Loucy (cell line): Measurements from ENCODE around the gene BTBD6.

Experiments
- H2AFZ ChIP-seq: fragments of 200-600 bp; sonication (generic); 2 replicates; pipeline ENCODE4 v1.6.0; 2016; ENCODE audit warnings: antibody characterized with exemption, mild to moderate bottlenecking, low read length, moderate library complexity
- H3F3A ChIP-seq: fragments of 200-600 bp; 2 replicates; pipeline ENCODE4 v1.6.0; 2016; ENCODE audit warnings: antibody characterized with exemption, low read depth, mild to moderate bottlenecking
- H3K27me3 ChIP-seq: fragments of 200-600 bp; sonication (generic); 2 replicates; pipeline ENCODE4 v1.6.1; 2014; ENCODE audit warnings: low read length, mild to moderate bottlenecking; ENCODE audit not compliant: insufficient read depth, poor library complexity, severe bottlenecking
- H3K36me3 ChIP-seq: fragments of 200-600 bp; sonication (generic); 2 replicates; pipeline ENCODE4 v1.6.1; 2016; ENCODE audit warnings: low read length; ENCODE audit not compliant: insufficient read depth
- H3K4me1 ChIP-seq: fragments of 200-600 bp; sonication (generic); 2 replicates; pipeline ENCODE4 v1.5.1; 2014; ENCODE audit warnings: low read length, mild to moderate bottlenecking; ENCODE audit not compliant: insufficient read depth, poor library complexity, severe bottlenecking
- H3K4me2 ChIP-seq: fragments of 200-600 bp; sonication (generic); 2 replicates; pipeline ENCODE4 v1.6.0; 2014; ENCODE audit warnings: antibody characterized with exemption, low read length, low read depth, mild to moderate bottlenecking; ENCODE audit not compliant: poor library complexity, severe bottlenecking
- H3K4me3 ChIP-seq: fragments of 200-600 bp; sonication (generic); 2 replicates; pipeline ENCODE4 v1.5.1; 2014; ENCODE audit warnings: low read length, mild to moderate bottlenecking, mixed read lengths; ENCODE audit not compliant: poor library complexity, severe bottlenecking
- H3K79me2 ChIP-seq: fragments of 200-600 bp; sonication (generic); 2 replicates; pipeline ENCODE4 v1.6.1; 2014; ENCODE audit warnings: low read length; ENCODE audit not compliant: insufficient read depth
- H3K9ac ChIP-seq: fragments of 200-600 bp; sonication (generic); 2 replicates; pipeline ENCODE4 v1.6.0; 2014; ENCODE audit warnings: mild to moderate bottlenecking, low read depth, low read length, moderate library complexity; ENCODE audit not compliant: poor library complexity, severe bottlenecking
- H3K9me2 ChIP-seq: fragments of 200-600 bp; sonication (generic); replicated peaks from 2 replicates; pipeline ENCODE4 v1.6.1; 2016; ENCODE audit warnings: low read depth, low read length, mixed read lengths
- H3K9me3 ChIP-seq: fragments of 200-600 bp; sonication (generic); 2 replicates; pipeline ENCODE4 v1.6.1; 2014; ENCODE audit warnings: mild to moderate bottlenecking, antibody characterized with exemption, low read length, low read depth; ENCODE audit not compliant: insufficient read depth
- H4K20me1 ChIP-seq: fragments of 200-600 bp; sonication (generic); 2 replicates; pipeline ENCODE4 v1.6.0; 2014; ENCODE audit warnings: antibody characterized with exemption, low read length, mild to moderate bottlenecking; ENCODE audit not compliant: insufficient read depth, poor library complexity, severe bottlenecking
- EZH2phosphoT487 ChIP-seq: fragments of 200-600 bp; IDR thresholded peaks from 2 replicates; pipeline ENCODE4 v1.6.1; 2018; ENCODE audit warnings: antibody characterized with exemption, mild to moderate bottlenecking, moderate library complexity, borderline replicate concordance
- TF ChIP-seq, protein P1 (sequence below): fragments of 200-600 bp; sonication (generic); conservative IDR thresholded peaks from 2 replicates; pipeline ENCODE4 v1.5.1; 2014; ENCODE audit warnings: mild to moderate bottlenecking, antibody characterized with exemption, low read length

Gene BTBD6

DNA sequence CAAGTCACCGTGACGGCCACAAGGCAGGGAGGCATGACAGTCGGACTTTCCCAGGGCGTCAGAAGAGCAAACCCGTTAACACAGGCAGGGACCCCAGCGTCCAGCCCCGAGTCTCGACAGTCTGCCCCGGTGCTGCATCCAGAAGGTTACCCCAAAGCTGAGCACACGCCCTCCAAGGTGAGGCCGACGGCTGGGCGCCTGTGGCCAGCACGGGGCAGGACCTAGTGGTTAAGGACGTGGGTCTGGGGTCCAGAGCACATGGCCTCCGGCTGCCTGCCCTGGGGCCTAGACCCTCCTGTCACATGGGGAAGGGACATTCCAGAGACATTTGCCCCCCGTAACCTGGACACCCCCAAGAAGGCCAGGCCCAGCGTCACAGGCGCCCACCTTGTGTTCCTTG is 29.7 kb upstream of the BTBD6 start:
- Histone ChIP-seq H4K20me1 (no peaks in the 10 kb centered on the region), H3K9me2 (no peaks in the 10 kb centered on the region), H3K9me3 (no peaks in the 10 kb centered on the region)

DNA sequence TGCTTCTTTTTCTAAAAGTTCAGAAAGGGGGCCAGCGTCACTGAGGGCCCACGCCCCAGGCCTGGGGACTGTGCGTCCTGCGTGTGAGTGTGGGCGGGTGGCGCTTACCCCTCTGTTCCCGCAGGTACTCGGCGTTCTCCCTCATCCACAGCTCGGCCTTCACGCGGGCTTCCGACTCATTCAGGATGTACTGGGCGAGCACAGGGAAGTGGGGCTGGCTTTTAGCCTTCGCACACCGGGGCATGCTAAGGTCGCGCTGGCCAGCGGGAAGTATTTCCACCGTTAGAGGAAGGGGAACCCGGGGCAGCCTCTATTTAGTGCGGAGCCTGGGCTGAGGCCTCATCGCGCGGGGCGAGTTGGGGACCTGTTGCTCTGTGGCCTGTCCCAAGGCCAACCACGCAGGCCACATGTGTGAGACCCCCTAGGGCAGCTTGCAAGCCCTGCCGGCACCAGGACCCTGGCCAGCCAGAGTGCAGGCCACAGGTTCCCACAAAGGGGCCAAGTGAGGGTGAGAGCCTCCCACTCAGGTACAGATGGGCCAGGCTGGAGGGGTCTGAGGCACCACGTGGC is 29.2 kb upstream of the BTBD6 start:
- Histone ChIP-seq H3K36me3 (peaks cover 81% of the 10 kb centered on the region; the same call in 1 of the 2 replicates), H3K9me3 (no peaks in the 10 kb centered on the region)

More for the DNA sequence above, 29.7 kb upstream of the BTBD6 start:
- H3K9ac ChIP-seq = no peak overlapping the region
- H3F3A ChIP-seq = no peaks in the 10 kb centered on the region
- H3K4me2 ChIP-seq = no peak overlapping the region
- H3K4me3 ChIP-seq = no peak overlapping the region
- H3K36me3 ChIP-seq = peaks cover 76% of the 10 kb centered on the region; the same call in 1 of the 2 replicates
- H3K79me2 ChIP-seq = no peaks in the 10 kb centered on the region
- no peak overlapping the region for H2AFZ ChIP-seq
- no peaks in the 10 kb centered on the region for H3K27me3 ChIP-seq
- H3K4me1 ChIP-seq = no peaks in the 10 kb centered on the region
- TF ChIP-seq EZH2phosphoT487 = no peak
- TF ChIP-seq, protein P1, sequence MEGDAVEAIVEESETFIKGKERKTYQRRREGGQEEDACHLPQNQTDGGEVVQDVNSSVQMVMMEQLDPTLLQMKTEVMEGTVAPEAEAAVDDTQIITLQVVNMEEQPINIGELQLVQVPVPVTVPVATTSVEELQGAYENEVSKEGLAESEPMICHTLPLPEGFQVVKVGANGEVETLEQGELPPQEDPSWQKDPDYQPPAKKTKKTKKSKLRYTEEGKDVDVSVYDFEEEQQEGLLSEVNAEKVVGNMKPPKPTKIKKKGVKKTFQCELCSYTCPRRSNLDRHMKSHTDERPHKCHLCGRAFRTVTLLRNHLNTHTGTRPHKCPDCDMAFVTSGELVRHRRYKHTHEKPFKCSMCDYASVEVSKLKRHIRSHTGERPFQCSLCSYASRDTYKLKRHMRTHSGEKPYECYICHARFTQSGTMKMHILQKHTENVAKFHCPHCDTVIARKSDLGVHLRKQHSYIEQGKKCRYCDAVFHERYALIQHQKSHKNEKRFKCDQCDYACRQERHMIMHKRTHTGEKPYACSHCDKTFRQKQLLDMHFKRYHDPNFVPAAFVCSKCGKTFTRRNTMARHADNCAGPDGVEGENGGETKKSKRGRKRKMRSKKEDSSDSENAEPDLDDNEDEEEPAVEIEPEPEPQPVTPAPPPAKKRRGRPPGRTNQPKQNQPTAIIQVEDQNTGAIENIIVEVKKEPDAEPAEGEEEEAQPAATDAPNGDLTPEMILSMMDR = no peak

DNA sequence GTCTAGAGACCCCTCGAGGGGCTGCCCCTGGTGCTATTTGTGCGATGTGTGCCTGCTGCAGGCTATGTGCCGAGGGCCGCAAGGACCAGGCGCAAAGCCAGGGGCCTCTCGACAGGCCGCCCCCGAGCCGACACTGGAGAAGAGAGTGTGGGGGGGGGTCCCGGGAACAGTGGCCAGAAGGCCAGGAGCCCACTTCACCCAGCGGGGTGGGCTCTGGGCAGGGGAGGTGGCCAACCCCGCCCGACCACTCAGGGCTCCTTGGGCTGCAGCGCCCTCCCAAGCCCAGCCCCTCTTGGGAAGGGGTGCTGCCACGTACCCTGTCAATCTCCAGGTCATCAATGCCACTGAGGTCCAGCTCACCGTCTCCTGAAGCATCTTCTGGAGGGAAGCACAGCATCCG is 28.6 kb upstream of the BTBD6 start:
- no peaks in the 10 kb centered on the region for H4K20me1 ChIP-seq
- no peaks in the 10 kb centered on the region for H3K9me2 ChIP-seq
- no peak overlapping the region for H2AFZ ChIP-seq
- no peaks in the 10 kb centered on the region for H3K9me3 ChIP-seq
- no peaks in the 10 kb centered on the region for H3K27me3 ChIP-seq
- H3K79me2 ChIP-seq = no peaks in the 10 kb centered on the region
- no peak overlapping the region for H3K4me2 ChIP-seq
- H3K36me3 ChIP-seq = peaks cover 88% of the 10 kb centered on the region; the same call in 1 of the 2 replicates
- no peaks in the 10 kb centered on the region for H3F3A ChIP-seq
- no peaks in the 10 kb centered on the region for H3K4me1 ChIP-seq
- no peak overlapping the region for H3K4me3 ChIP-seq
- no peak overlapping the region for H3K9ac ChIP-seq
- TF ChIP-seq, protein P1 = no peak
- TF ChIP-seq EZH2phosphoT487 = no peak

More for the DNA sequence above, 29.2 kb upstream of the BTBD6 start:
- Histone ChIP-seq H3K9me2 (no peaks in the 10 kb centered on the region), H3K4me3 (no peak overlapping the region), H3K4me1 (no peaks in the 10 kb centered on the region), H3K4me2 (no peak overlapping the region), H2AFZ (no peak overlapping the region), H3K9ac (no peak overlapping the region), H3K79me2 (no peaks in the 10 kb centered on the region), H4K20me1 (no peaks in the 10 kb centered on the region), H3F3A (no peaks in the 10 kb centered on the region), H3K27me3 (no peaks in the 10 kb centered on the region)
- no peak for TF ChIP-seq EZH2phosphoT487
- TF ChIP-seq, protein P1 = no peak
